Naive thymus-derived CD8-positive, alpha-beta T cell (primary cell): ENCODE data around the gene CEP76. TPM values are rescaled to one million over a fixed set of nuclear protein-coding genes. Genes with fewer than 3 reads are reported as not detected.

ENCODE experiments used
- ATAC-seq, 2 donors: fragments of 150-1000 bp; cut with Tn5 transposase in 1 of 2; sonication (Bioruptor Pico), chemical (Tn5 transposase) in 1 of 2; 1 replicate in 1 of 2; 2 replicates in 1 of 2; pipeline ENCODE4 v1.10.0; 2021; ENCODE audit warnings: mild to moderate bottlenecking in 2 of 2, moderate library complexity in 2 of 2
- POLR2A ChIA-PET: fragments of 350-600 bp; sonication (Branson Sonifier 250); formaldehyde crosslinking; loops from one replicate; lab custom pipeline; 2021; ENCODE audit warnings: antibody characterized with exemption; lab: Charles Lee
- DNase-seq, 10 donors: peaks; one replicate each; pipeline versions ENCODE4 v3.0.0 to v3.0.0-alpha.2; 2020 to 2022
- H3K27ac Mint-ChIP-seq, 10 donors: one replicate each; pipeline ENCODE4 v1.8.0; 2020 to 2022; ENCODE audit warnings: mild to moderate bottlenecking in 10 of 10, mixed read lengths in 10 of 10, moderate library complexity in 4 of 10, inconsistent platforms in 1 of 10
- H3K27me3 Mint-ChIP-seq, 5 donors: one replicate each; pipeline ENCODE4 v1.8.0; 2021 to 2022; ENCODE audit warnings: mixed read lengths in 5 of 5
- H3K36me3 Mint-ChIP-seq, 3 donors: one replicate each; pipeline ENCODE4 v1.8.0; 2020 to 2022; ENCODE audit warnings: mixed read lengths in 3 of 3, mild to moderate bottlenecking in 2 of 3, inconsistent platforms in 1 of 3
- H3K4me1 Mint-ChIP-seq, 4 donors: one replicate each; pipeline ENCODE4 v1.8.0; 2021 to 2022; ENCODE audit warnings: mixed read lengths in 4 of 4
- H3K4me3 Mint-ChIP-seq, 10 donors: one replicate each; pipeline ENCODE4 v1.8.0; 2020 to 2022; ENCODE audit warnings: mild to moderate bottlenecking in 10 of 10, mixed read lengths in 10 of 10, moderate library complexity in 6 of 10, inconsistent platforms in 1 of 10
- H3K9me3 Mint-ChIP-seq, 9 donors: one replicate each; pipeline ENCODE4 v1.8.0; 2020 to 2022; ENCODE audit warnings: mixed read lengths in 9 of 9, mild to moderate bottlenecking in 3 of 9, inconsistent platforms in 1 of 9, moderate library complexity in 1 of 9
- polyA plus RNA-seq, 3 donors: library from polyadenylated mRNA; unstranded; fragments of 300-500 nt; fragmentation: Illumina TruSeq; gene quantifications; one replicate each; pipeline ENCODE4 v1.2.3, GENCODE V29; 2021
- total RNA-seq, 8 experiments: library from RNA in 2 of 8; stranded (reverse) in 2 of 8; gene quantifications; one replicate each; pipeline ENCODE4 v1.2.3 and lab custom pipeline; 2021 to 2026

Gene CEP76
- total RNA-seq (10 to 100 TPM; 11.0 to 11.9 TPM), polyA plus RNA-seq (1 to 10 TPM; 2.9 to 7.3 (median 4.0) TPM), total RNA-seq (lab: John Stamatoyannopoulos, UW) (7.4 to 18.9 (median 16.3) reads per million in 6 experiments)

GRCh38 chr18:12702221-12703095 is at the start of gene CEP76, which contains the start of gene PSMG2:
Gene CEP76 (minus strand): TSS chr18:12702723. CDS start chr18:12702548, 175 bp downstream.
Gene PSMG2 (plus strand): TSS chr18:12703042. CDS start chr18:12703108, 66 bp downstream.
- Mint-ChIP-seq H3K4me3 (peak within 1 kb of the TSS; percentile 90 to 99 (median 97)), H3K4me1 (peaks cover 31 to 57% (median 48%) of the 10 kb centered on the region in 4 donors), H3K27me3 (no peaks in the 10 kb centered on the region), H3K36me3 (peaks cover 3 to 34% (median 9%) of the 10 kb centered on the region in 3 donors), H3K27ac (peak within 1 kb of the TSS; percentile 96 to 100 (median 99)), H3K9me3 (no peaks in the 10 kb centered on the region)
- DNase-seq (peak; percentile 74 to 96 (median 82)), ATAC-seq (peak; percentile 80 to 85)
- POLR2A ChIA-PET = interaction anchor here (0.6 to 3.6 kb wide), 17 partner anchors 9 to 1024 kb away, joined by 3 to 28 read pairs (median 4); partner anchors contain the start of genes AFG3L2, CEP192, FAM210A and PRELID3A

- ATAC-seq = no peak
- POLR2A ChIA-PET = no interaction called here
- H3K27ac Mint-ChIP-seq = no peak overlapping the region
- H3K36me3 Mint-ChIP-seq = peaks cover 0 to 2% (median 0%) of the 10 kb centered on the region in 3 donors
- peaks cover 10 to 25% (median 22%) of the 10 kb centered on the region in 4 donors for H3K4me1 Mint-ChIP-seq
- no peaks in the 10 kb centered on the region for H3K9me3 Mint-ChIP-seq
- H3K27me3 Mint-ChIP-seq = no peaks in the 10 kb centered on the region
- no peak overlapping the region for H3K4me3 Mint-ChIP-seq
- DNase-seq = no peak
Observed at GRCh38 chr18:12751891-12752290, 49.4 kb upstream of the CEP76 start.

- DNase-seq (no peak), ATAC-seq (no peak)
- Mint-ChIP-seq H3K4me3 (no peak overlapping the region), H3K4me1 (peaks cover 10 to 25% (median 22%) of the 10 kb centered on the region in 4 donors), H3K9me3 (no peaks in the 10 kb centered on the region), H3K27me3 (no peaks in the 10 kb centered on the region), H3K36me3 (peaks cover 0 to 2% (median 0%) of the 10 kb centered on the region in 3 donors), H3K27ac (no peak overlapping the region)
- POLR2A ChIA-PET = no interaction called here
Observed at GRCh38 chr18:12751503-12751884, 49.0 kb upstream of the CEP76 start.

- peak overlapping the region in 3 of 10 donors; percentile 54 to 75 (median 72) for H3K4me3 Mint-ChIP-seq
- ATAC-seq (no peak), DNase-seq (no peak)
- H3K36me3 Mint-ChIP-seq = peaks cover 0 to 2% (median 0%) of the 10 kb centered on the region in 3 donors
- peaks cover 10 to 25% (median 22%) of the 10 kb centered on the region in 4 donors for H3K4me1 Mint-ChIP-seq
- no peaks in the 10 kb centered on the region for H3K9me3 Mint-ChIP-seq
- POLR2A ChIA-PET = interaction anchor here (1.3 kb wide), 1 partner anchor 25 kb away, joined by 7 read pairs; no protein-coding TSS in a partner anchor
- no peaks in the 10 kb centered on the region for H3K27me3 Mint-ChIP-seq
- H3K27ac Mint-ChIP-seq = peak overlapping the region in 5 of 10 donors; percentile 50 to 84 (median 79)
Observed at GRCh38 chr18:12750715-12751502, 48.4 kb upstream of the CEP76 start.

- ATAC-seq = peak; percentile 53 to 65
- H3K4me1 Mint-ChIP-seq = peaks cover 10 to 25% (median 22%) of the 10 kb centered on the region in 4 donors
Observed at GRCh38 chr18:12750076-12750714, 47.7 kb upstream of the CEP76 start.

GRCh38 chr18:12749121-12749520 is 46.6 kb upstream of the CEP76 start:
- H3K36me3 Mint-ChIP-seq = peaks cover 0 to 2% (median 0%) of the 10 kb centered on the region in 3 donors
- DNase-seq (no peak), ATAC-seq (no peak)
- no peaks in the 10 kb centered on the region for H3K27me3 Mint-ChIP-seq
- POLR2A ChIA-PET = interaction anchor here (1.1 kb wide), 1 partner anchor 199 kb away, joined by 3 read pairs; no protein-coding TSS in a partner anchor
- peaks cover 10 to 26% (median 22%) of the 10 kb centered on the region in 4 donors for H3K4me1 Mint-ChIP-seq
- no peaks in the 10 kb centered on the region for H3K9me3 Mint-ChIP-seq
- peak overlapping the region in 4 of 10 donors; percentile 11 to 75 (median 55) for H3K27ac Mint-ChIP-seq
- peak overlapping the region in 2 of 10 donors; percentile 10 to 20 for H3K4me3 Mint-ChIP-seq

More at GRCh38 chr18:12750076-12750714, 47.7 kb upstream of the CEP76 start:
- Mint-ChIP-seq H3K36me3 (peaks cover 0 to 2% (median 0%) of the 10 kb centered on the region in 3 donors), H3K27ac (peak overlapping the region in 9 of 10 donors; percentile 29 to 85 (median 74)), H3K9me3 (no peaks in the 10 kb centered on the region), H3K27me3 (no peaks in the 10 kb centered on the region), H3K4me3 (peak overlapping the region; percentile 2 to 75 (median 48))
- peak in 5 of 10 donors; percentile 7 to 49 (median 24) for DNase-seq
- POLR2A ChIA-PET = interaction anchor here (1.3 kb wide), 1 partner anchor 26 kb away, joined by 7 read pairs; no protein-coding TSS in a partner anchor

- H3K27ac Mint-ChIP-seq = peak overlapping the region in 1 of 10 donors; percentile 11
- no peaks in the 10 kb centered on the region for H3K27me3 Mint-ChIP-seq
- POLR2A ChIA-PET = interaction anchor here (1.1 kb wide), 1 partner anchor 200 kb away, joined by 3 read pairs; no protein-coding TSS in a partner anchor
Observed at GRCh38 chr18:12748671-12749070, 46.1 kb upstream of the CEP76 start.

GRCh38 chr18:12747530-12748315 is 45.2 kb upstream of the CEP76 start:
- Mint-ChIP-seq H3K9me3 (no peaks in the 10 kb centered on the region), H3K27ac (no peak overlapping the region), H3K4me3 (no peak overlapping the region), H3K27me3 (no peaks in the 10 kb centered on the region), H3K4me1 (peaks cover 10 to 27% (median 22%) of the 10 kb centered on the region in 4 donors), H3K36me3 (peaks cover 0 to 2% (median 0%) of the 10 kb centered on the region in 3 donors)
- no peak for DNase-seq
- no peak for ATAC-seq
- POLR2A ChIA-PET = no interaction called here

More at GRCh38 chr18:12748671-12749070, 46.1 kb upstream of the CEP76 start:
- ATAC-seq = no peak
- H3K36me3 Mint-ChIP-seq = peaks cover 0 to 2% (median 0%) of the 10 kb centered on the region in 3 donors
- DNase-seq = no peak
- H3K9me3 Mint-ChIP-seq = no peaks in the 10 kb centered on the region
- H3K4me1 Mint-ChIP-seq = peaks cover 10 to 27% (median 22%) of the 10 kb centered on the region in 4 donors
- H3K4me3 Mint-ChIP-seq = no peak overlapping the region

- POLR2A ChIA-PET = interaction anchor here (0.6 kb wide), 1 partner anchor 29 kb away, joined by 3 read pairs; no protein-coding TSS in a partner anchor
- no peak overlapping the region for H3K4me3 Mint-ChIP-seq
- no peak for DNase-seq
Observed at GRCh38 chr18:12745095-12745795, 42.7 kb upstream of the CEP76 start.

GRCh38 chr18:12744103-12744502 is 41.6 kb upstream of the CEP76 start:
- H3K36me3 Mint-ChIP-seq = peaks cover 0 to 2% (median 0%) of the 10 kb centered on the region in 3 donors
- ATAC-seq = peak in 1 of 2 donors; percentile 25
- H3K27me3 Mint-ChIP-seq = no peaks in the 10 kb centered on the region
- H3K27ac Mint-ChIP-seq = no peak overlapping the region
- H3K4me3 Mint-ChIP-seq = no peak overlapping the region
- no peaks in the 10 kb centered on the region for H3K9me3 Mint-ChIP-seq
- peaks cover 2 to 4% (median 2%) of the 10 kb centered on the region in 4 donors for H3K4me1 Mint-ChIP-seq
- POLR2A ChIA-PET = interaction anchor here (0.7 kb wide), 1 partner anchor 140 kb away, joined by 3 read pairs; the partner anchor contains the start of gene PTPN2
- DNase-seq = peak in 3 of 10 donors; percentile 32 to 38 (median 35)

More at GRCh38 chr18:12745095-12745795, 42.7 kb upstream of the CEP76 start:
- no peaks in the 10 kb centered on the region for H3K27me3 Mint-ChIP-seq
- peaks cover 0 to 2% (median 0%) of the 10 kb centered on the region in 3 donors for H3K36me3 Mint-ChIP-seq
- no peak overlapping the region for H3K27ac Mint-ChIP-seq
- H3K9me3 Mint-ChIP-seq = no peaks in the 10 kb centered on the region
- ATAC-seq = no peak
- peaks cover 8 to 15% (median 13%) of the 10 kb centered on the region in 4 donors for H3K4me1 Mint-ChIP-seq
